Measurements from ENCODE around the gene HTR4.

The HTR4 gene

GRCh38 chr5:148433826-148434225 is 220.5 kb downstream of the HTR4 start:
- no peak overlapping the region for H3K9ac ChIP-seq (ENCODE audit: low read length)
- H3K9me3 ChIP-seq (ENCODE audit: control insufficient read depth, low read length): no peaks in the 10 kb centered on the region
- H3K36me3 ChIP-seq (ENCODE audit: control insufficient read depth, insufficient read depth, low read length): no peaks in the 10 kb centered on the region
- H3K4me3 ChIP-seq (ENCODE audit: low read length): no peak overlapping the region
- H3K27me3 ChIP-seq (ENCODE audit: control insufficient read depth, insufficient read depth, low read length): no peaks in the 10 kb centered on the region
- no peaks in the 10 kb centered on the region for H3K4me1 ChIP-seq (ENCODE audit: control insufficient read depth, insufficient read depth, low read length)

Data from mucosa of stomach (tissue), 1 donor.